Ramos (cell line): Measurements from ENCODE around the gene MDH1.
"Not testable (repeated sequence)": the region's sequence is repeated elsewhere in the genome, so short reads cannot be mapped to it uniquely, and the experiment has no call there.

Experiments used
- in situ Hi-C: fragments of 300-500 bp; cut with MboI; formaldehyde crosslinking; loops from one replicate; pipeline ENCODE4 v1.14.3; 2022; ENCODE audit warnings: low sequenced_read_pairs; ENCODE audit not compliant: unreplicated experiment

Gene MDH1

GRCh38 chr2:63588385-63589147, at the start of gene MDH1, which contains the start of gene WDPCP:
TSS of gene MDH1 (plus strand) at chr2:63588963. CDS start at chr2:63589044, 81 bp downstream.
TSS of gene WDPCP (minus strand) at chr2:63588477. CDS start at chr2:63588271, 206 bp downstream.
- in situ Hi-C loops: no loop called here

- in situ Hi-C loops: no loop called here
Measured at GRCh38 chr2:63539416-63540162, 49.2 kb upstream of the MDH1 start.

- in situ Hi-C loops: no loop called here
Measured at GRCh38 chr2:63544017-63544627, 44.6 kb upstream of the MDH1 start.

GRCh38 chr2:63545023-63545422, 43.7 kb upstream of the MDH1 start:
- in situ Hi-C loops: no loop called here

GRCh38 chr2:63553049-63553448, 35.7 kb upstream of the MDH1 start:
- in situ Hi-C loops: no loop called here

GRCh38 chr2:63555299-63555698, 33.5 kb upstream of the MDH1 start:
- in situ Hi-C loops: no loop called here

- in situ Hi-C loops: no loop called here
Measured at GRCh38 chr2:63555931-63556330, 32.8 kb upstream of the MDH1 start.

GRCh38 chr2:63557819-63558218, 30.9 kb upstream of the MDH1 start:
- in situ Hi-C loops: not testable (repeated sequence)

GRCh38 chr2:63558922-63559321, 29.8 kb upstream of the MDH1 start:
- in situ Hi-C loops: not testable (repeated sequence)

- in situ Hi-C loops: no loop called here
Measured at GRCh38 chr2:63562751-63563150, 26.0 kb upstream of the MDH1 start.

- in situ Hi-C loops: no loop called here
Measured at GRCh38 chr2:63569740-63570139, 19.0 kb upstream of the MDH1 start.

- in situ Hi-C loops: no loop called here
Measured at GRCh38 chr2:63571291-63571690, 17.5 kb upstream of the MDH1 start.

GRCh38 chr2:63572001-63572400, 16.8 kb upstream of the MDH1 start:
- in situ Hi-C loops: no loop called here

- in situ Hi-C loops: not testable (repeated sequence)
Measured at GRCh38 chr2:63573026-63573425, 15.7 kb upstream of the MDH1 start.

- in situ Hi-C loops: not testable (repeated sequence)
Measured at GRCh38 chr2:63573726-63574345, 14.9 kb upstream of the MDH1 start.

GRCh38 chr2:63576546-63576945, 12.2 kb upstream of the MDH1 start:
- in situ Hi-C loops: no loop called here

- in situ Hi-C loops: no loop called here
Measured at GRCh38 chr2:63578767-63579166, 10.0 kb upstream of the MDH1 start.

GRCh38 chr2:63580651-63581297, 8.0 kb upstream of the MDH1 start:
- in situ Hi-C loops: no loop called here

- in situ Hi-C loops: no loop called here
Measured at GRCh38 chr2:63581298-63581961, 7.3 kb upstream of the MDH1 start.

GRCh38 chr2:63582873-63583272, 5.9 kb upstream of the MDH1 start:
- in situ Hi-C loops: no loop called here
